ENCODE measurements around the gene CASP7.
"Not testable (repeated sequence)": the region's sequence is repeated elsewhere in the genome, so short reads cannot be mapped to it uniquely, and the experiment has no call there.

Gene CASP7

DNA sequence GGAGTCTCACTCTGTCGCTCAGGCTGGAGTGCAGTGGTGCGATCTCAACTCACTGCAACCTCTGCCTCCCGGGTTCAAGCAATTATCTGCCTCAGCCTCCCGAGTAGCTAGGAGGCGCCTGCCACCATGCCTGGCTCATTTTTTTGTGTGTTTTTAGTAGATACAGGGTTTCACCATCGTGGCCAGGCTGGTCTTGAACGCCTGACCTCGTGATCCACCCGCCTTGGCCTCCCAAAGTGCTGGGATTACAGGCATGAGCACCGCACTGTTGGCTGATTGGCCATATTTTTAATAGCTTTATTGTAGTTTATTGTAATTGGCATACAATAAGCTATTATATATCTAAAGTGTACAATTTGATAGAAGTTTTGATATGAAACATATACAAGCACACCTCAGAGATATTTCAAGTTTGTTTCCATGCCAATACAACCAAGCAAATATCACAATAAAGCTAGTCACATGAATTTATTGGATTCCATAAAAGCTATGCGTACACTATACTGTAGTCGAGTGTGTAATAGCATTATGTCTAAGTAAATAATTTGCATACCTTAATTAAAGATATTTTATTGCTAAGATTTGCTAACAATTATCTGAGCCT, 77.3 kb downstream of the CASP7 start:
- DNase-seq = no peak

DNA sequence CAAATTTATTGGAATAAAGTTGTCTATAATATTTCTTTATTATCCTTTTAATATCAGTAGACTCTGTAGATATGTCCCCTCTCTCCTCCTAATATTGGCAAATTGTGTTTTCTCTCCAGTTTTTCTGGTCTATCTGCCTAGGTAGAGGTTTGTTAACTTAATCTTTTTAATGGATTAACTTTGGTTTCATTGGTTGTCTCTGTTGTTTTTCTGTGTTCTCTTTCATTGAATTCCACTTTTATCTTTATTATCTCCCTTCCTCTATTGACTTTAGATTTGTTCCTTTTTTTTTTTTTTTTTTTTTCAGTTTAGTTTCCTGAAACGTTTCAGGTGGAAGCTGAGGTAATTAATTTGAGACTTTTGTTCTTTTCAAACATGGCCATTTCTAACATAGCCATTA, 82.4 kb downstream of the CASP7 start:
- no peak for DNase-seq

DNA sequence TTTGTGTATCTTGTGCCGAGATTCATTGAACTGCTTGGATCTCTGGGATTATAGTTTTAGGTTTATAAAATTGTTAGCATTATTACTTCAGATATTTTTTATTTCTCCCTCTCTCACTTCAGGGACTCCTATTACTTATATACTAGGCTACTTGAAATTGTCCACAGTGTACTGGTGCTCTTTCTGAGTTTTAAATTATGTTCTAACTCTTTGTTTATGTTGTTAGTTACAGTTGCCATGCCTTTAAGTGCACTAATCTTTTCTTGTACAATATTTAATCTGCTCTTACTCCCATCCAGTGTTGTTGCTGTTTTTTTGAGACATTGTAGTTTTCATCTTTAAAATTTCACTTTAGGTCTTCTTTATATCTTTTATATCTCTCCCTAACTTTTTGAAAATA, 84.9 kb downstream of the CASP7 start:
- no peak for DNase-seq

DNA sequence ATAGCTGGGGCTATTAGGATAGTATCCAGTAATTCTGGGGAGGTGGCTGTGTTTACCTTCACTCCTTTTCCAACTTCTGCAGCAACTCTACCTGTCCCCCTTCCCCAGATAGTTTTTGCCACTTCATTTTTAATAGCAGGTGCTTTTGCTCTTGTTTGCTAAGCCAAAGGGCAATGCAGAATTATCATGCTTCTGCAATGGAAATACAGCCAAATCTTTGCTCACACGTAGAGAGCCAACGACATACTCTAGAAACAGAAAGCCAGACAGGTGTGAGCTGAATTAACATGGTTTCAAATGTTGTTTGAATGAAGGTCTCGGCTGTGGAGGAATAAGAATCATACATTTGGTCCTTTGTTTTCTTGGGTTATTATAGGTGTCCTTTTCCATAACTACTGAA, 86.2 kb downstream of the CASP7 start:
- no peak for DNase-seq

DNA sequence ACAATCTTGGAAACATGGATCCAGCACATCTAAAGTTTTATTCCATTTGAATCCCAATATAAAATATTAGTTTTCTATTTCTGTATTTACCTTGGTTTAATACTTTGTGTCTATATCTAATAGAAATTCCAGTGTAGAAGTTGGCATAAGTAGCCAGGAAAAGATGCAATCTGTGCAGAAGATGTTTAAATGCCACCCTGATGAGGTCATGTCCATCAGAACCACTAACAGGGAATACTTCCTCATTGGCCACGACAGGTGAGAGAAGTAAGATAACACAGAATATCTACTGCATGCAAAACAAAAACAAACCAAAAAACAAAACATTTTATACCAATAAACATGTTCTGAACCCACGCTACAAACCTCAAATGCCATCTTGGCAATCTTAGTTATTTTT, 87.5 kb downstream of the CASP7 start:
- DNase-seq = no peak

DNA sequence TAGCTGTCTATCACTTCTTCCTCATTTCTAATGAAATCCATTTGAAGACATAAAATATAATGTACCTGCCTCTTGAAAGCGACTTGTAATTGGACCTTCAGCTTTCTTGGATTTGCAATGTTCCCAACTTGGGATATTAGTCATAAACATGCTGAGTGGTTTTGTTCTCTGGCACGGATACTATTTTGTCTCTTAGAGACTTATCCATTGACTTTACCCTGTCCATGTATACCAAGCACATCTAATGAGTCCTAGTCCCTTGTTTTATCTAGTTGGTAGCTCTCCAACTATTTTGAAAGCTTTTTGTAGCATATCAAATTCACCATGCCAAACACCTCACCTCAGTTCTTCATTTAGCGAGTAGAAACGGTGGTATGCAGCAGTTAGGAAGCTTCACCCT, 90.6 kb downstream of the CASP7 start:
- no peak for DNase-seq

- not testable (repeated sequence) for DNase-seq
Observed at GRCh38 chr10:113771131-113771530, 91.4 kb downstream of the CASP7 start.

DNA sequence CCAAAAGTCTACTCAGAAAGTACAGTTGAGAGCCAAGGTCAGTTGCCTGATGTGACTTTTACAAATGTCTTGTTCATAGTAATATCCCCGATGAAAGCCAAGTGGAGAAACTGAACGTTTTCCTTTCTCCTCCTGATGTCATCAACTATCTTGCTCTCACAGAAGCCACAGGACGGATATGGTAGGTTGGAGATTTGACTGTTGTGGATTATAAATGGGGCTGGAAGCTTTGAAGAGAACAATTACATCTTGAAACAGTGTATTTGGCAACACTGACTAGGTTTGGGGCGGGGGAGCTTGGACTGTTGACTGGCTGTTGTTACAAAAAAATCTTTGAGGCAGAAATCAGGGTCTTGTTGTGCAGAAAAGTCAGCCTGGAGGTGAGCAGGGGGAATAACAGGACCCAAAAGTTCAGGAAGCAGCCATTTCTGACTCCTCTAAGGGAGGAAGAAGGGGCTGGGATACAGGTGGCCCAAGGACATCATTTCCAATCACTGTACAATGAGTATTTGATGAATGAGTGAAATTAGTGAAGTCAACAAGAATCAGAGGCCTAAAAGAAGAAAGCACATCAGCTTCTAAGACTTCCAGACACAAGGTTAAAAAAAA, 96.1 kb downstream of the CASP7 start:
- DNase-seq = no peak

DNA sequence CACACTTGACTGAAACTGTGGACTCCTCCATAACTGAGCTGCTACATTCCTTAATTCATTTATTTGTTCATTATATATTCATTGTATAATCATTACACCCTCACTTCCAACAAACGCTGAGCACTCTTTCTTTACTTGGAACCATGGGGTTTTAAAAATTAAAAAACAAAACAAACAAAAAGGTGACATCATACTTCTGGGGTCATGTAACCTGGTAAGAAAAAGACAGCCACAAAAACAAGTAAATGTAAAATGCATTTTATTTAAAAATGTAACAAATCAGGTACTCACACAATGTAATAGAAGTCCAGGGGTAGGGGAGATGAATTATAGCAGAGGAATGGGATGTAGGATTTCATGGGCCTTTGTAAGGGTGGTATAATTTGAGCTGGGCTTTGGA, 96.8 kb downstream of the CASP7 start:
- DNase-seq = no peak
